Tongue (tissue), 2 donors: ENCODE results near the gene BRD9. TPM values are rescaled to one million over a fixed set of nuclear protein-coding genes. Genes with fewer than 3 reads are reported as not detected.
"Not testable (repeated sequence)": the region's sequence is repeated elsewhere in the genome, so short reads cannot be mapped to it uniquely, and the experiment has no call there.

Experiments
- DNase-seq: peaks from one replicate; pipeline ENCODE4 v3.0.0-alpha.2; 2015
- total RNA-seq: library from RNA; depleted of rRNA; stranded (reverse); fragments of >200 nt; gene quantifications from one replicate; pipeline ENCODE4 v1.2.3, GENCODE V29; 2014

BRD9 gene
- total RNA-seq, 1 donor from 2014 or later = 35.3 TPM

GRCh38 chr5:843926-844325 lies 48.7 kb downstream of the BRD9 start:
- not testable (repeated sequence) for DNase-seq

- DNase-seq = not testable (repeated sequence)
These were observed 49.2 kb downstream of the BRD9 start for GRCh38 chr5:843371-843770.

- not testable (repeated sequence) for DNase-seq
These were observed 50.0 kb downstream of the BRD9 start for GRCh38 chr5:842402-843221.

- DNase-seq = not testable (repeated sequence)
These were observed 50.8 kb downstream of the BRD9 start for GRCh38 chr5:841531-842401.

GRCh38 chr5:840974-841435 lies 51.6 kb downstream of the BRD9 start:
- not testable (repeated sequence) for DNase-seq

GRCh38 chr5:840118-840973 lies 52.3 kb downstream of the BRD9 start:
- DNase-seq = not testable (repeated sequence)

GRCh38 chr5:838431-838851 lies 54.2 kb downstream of the BRD9 start:
- DNase-seq = not testable (repeated sequence)

GRCh38 chr5:837621-838121 lies 54.9 kb downstream of the BRD9 start:
- not testable (repeated sequence) for DNase-seq

GRCh38 chr5:835933-836612 lies 56.5 kb downstream of the BRD9 start:
- DNase-seq = not testable (repeated sequence)

GRCh38 chr5:834013-834412 lies 58.6 kb downstream of the BRD9 start:
- DNase-seq = not testable (repeated sequence)

GRCh38 chr5:828194-828593 lies 64.4 kb downstream of the BRD9 start:
- not testable (repeated sequence) for DNase-seq

- DNase-seq = not testable (repeated sequence)
These were observed 67.1 kb downstream of the BRD9 start for GRCh38 chr5:825544-825943.

- no peak for DNase-seq
These were observed 71.1 kb downstream of the BRD9 start for GRCh38 chr5:821504-821903.

- DNase-seq = no peak
These were observed 72.4 kb downstream of the BRD9 start for GRCh38 chr5:820245-820644.

- DNase-seq = no peak
These were observed 73.5 kb downstream of the BRD9 start for GRCh38 chr5:819078-819477.

- DNase-seq = no peak
These were observed 76.4 kb downstream of the BRD9 start for GRCh38 chr5:816176-816575.

GRCh38 chr5:815449-815848 lies 77.2 kb downstream of the BRD9 start:
- DNase-seq = no peak
